Measurements from ENCODE around the gene GAR1. TPM values are rescaled to one million over a fixed set of nuclear protein-coding genes. Genes with fewer than 3 reads are reported as not detected.
"Not testable (repeated sequence)": the region's sequence is repeated elsewhere in the genome, so short reads cannot be mapped to it uniquely, and the experiment has no call there.

Gene GAR1
- total RNA-seq, 6 experiments from 2014 or later = 20.1 to 26.8 (median 24.8) TPM

GRCh38 chr4:109847896-109848442 lies 32.4 kb downstream of the GAR1 start, which contains the start of gene LRIT3:
Gene LRIT3 (plus strand): TSS chr4:109848107. CDS start chr4:109848202, 95 bp downstream.
- H3K9me3 Mint-ChIP-seq = no peaks in the 10 kb centered on the region
- no peak for DNase-seq
- no peak for TF ChIP-seq CTCF (IDR thresholded peaks at IDR 0.05)
- H3K4me3 Mint-ChIP-seq = no peak within 1 kb of the TSS
- no peaks in the 10 kb centered on the region for H3K4me1 Mint-ChIP-seq (ENCODE audit: low read depth)
- H3K27ac Mint-ChIP-seq = no peak within 1 kb of the TSS
- no peaks in the 10 kb centered on the region for H3K36me3 Mint-ChIP-seq (ENCODE audit: low read depth)
- peaks cover 2% of the 10 kb centered on the region; the same call in 1 of the 2 replicates for H3K27me3 Mint-ChIP-seq (ENCODE audit: insufficient read depth)

GRCh38 chr4:109848501-109848900 lies 32.9 kb downstream of the GAR1 start:
- Mint-ChIP-seq H3K4me3 (no peak overlapping the region), H3K9me3 (no peaks in the 10 kb centered on the region), H3K36me3 (ENCODE audit: low read depth) (no peaks in the 10 kb centered on the region), H3K4me1 (ENCODE audit: low read depth) (no peaks in the 10 kb centered on the region), H3K27me3 (ENCODE audit: insufficient read depth) (peaks cover 2% of the 10 kb centered on the region; the same call in 1 of the 2 replicates), H3K27ac (no peak overlapping the region)
- DNase-seq = no peak
- TF ChIP-seq CTCF (IDR thresholded peaks at IDR 0.05) = no peak

- H3K9me3 Mint-ChIP-seq = no peaks in the 10 kb centered on the region
- no peak overlapping the region for H3K27ac Mint-ChIP-seq
- TF ChIP-seq CTCF (IDR thresholded peaks at IDR 0.05) = no peak
- no peaks in the 10 kb centered on the region for H3K4me1 Mint-ChIP-seq (ENCODE audit: low read depth)
- peaks cover 7% of the 10 kb centered on the region for H3K27me3 Mint-ChIP-seq (ENCODE audit: insufficient read depth)
- no peak overlapping the region for H3K4me3 Mint-ChIP-seq
- no peak for DNase-seq
- no peaks in the 10 kb centered on the region for H3K36me3 Mint-ChIP-seq (ENCODE audit: low read depth)
These were observed 35.0 kb downstream of the GAR1 start for GRCh38 chr4:109850601-109851000.

GRCh38 chr4:109859426-109860300 lies 44.1 kb downstream of the GAR1 start:
- peaks cover 11% of the 10 kb centered on the region for H3K27me3 Mint-ChIP-seq (ENCODE audit: insufficient read depth)
- not testable (repeated sequence) for DNase-seq; H3K4me1 Mint-ChIP-seq (ENCODE audit: low read depth); H3K4me3 Mint-ChIP-seq; H3K27ac Mint-ChIP-seq; H3K36me3 Mint-ChIP-seq (ENCODE audit: low read depth)
- peaks cover 11% of the 10 kb centered on the region; the same call in 1 of the 2 replicates for H3K9me3 Mint-ChIP-seq

- no peak for TF ChIP-seq CTCF (IDR thresholded peaks at IDR 0.05)
- H3K27me3 Mint-ChIP-seq (ENCODE audit: insufficient read depth) = peaks cover 6% of the 10 kb centered on the region; the same call in 1 of the 2 replicates
- H3K9me3 Mint-ChIP-seq = peaks cover 11% of the 10 kb centered on the region; the same call in 1 of the 2 replicates
- H3K4me1 Mint-ChIP-seq (ENCODE audit: low read depth) = no peaks in the 10 kb centered on the region
- no peak overlapping the region for H3K4me3 Mint-ChIP-seq
- no peak overlapping the region for H3K27ac Mint-ChIP-seq
- DNase-seq = no peak
- H3K36me3 Mint-ChIP-seq (ENCODE audit: low read depth) = peaks cover 4% of the 10 kb centered on the region
These were observed 45.7 kb downstream of the GAR1 start for GRCh38 chr4:109861271-109861670.
